Neutrophil (primary cell): ENCODE measurements around the gene FFAR2.

Experiments
- H3K27ac ChIP-seq: fragments of 200-600 bp; sonication (generic); 2 replicates; pipeline ENCODE4 v1.5.1; 2016; ENCODE audit warnings: mild to moderate bottlenecking, moderate library complexity
- H3K27me3 ChIP-seq: fragments of 200-600 bp; sonication (generic); 2 replicates; pipeline ENCODE4 v1.6.0; 2016; ENCODE audit warnings: mild to moderate bottlenecking
- H3K36me3 ChIP-seq: fragments of 200-600 bp; sonication (generic); 2 replicates; pipeline ENCODE4 v1.5.1; 2017
- H3K4me1 ChIP-seq, 2 experiments: fragments of 200-600 bp in 1 of 2; sonication (generic) in 1 of 2; 1 replicate in 1 of 2; 2 replicates in 1 of 2; pipeline versions ENCODE4 v1.5.1 to v1.6.1; 2013 to 2016; ENCODE audit warnings: low read depth in 1 of 2, low read length in 1 of 2, mild to moderate bottlenecking in 1 of 2, moderate library complexity in 1 of 2; ENCODE audit not compliant: control insufficient read depth in 1 of 2, insufficient read depth in 1 of 2
- H3K4me3 ChIP-seq, 2 experiments: fragments of 200-600 bp in 1 of 2; sonication (generic) in 1 of 2; 1 replicate in 1 of 2; 2 replicates in 1 of 2; pipeline ENCODE4 v1.5.1; 2013 to 2016; ENCODE audit warnings: low read depth in 1 of 2, low read length in 1 of 2, mild to moderate bottlenecking in 1 of 2, moderate library complexity in 1 of 2
- H3K9me3 ChIP-seq: fragments of 200-600 bp; sonication (generic); 2 replicates; pipeline ENCODE4 v1.5.1; 2016
- TF ChIP-seq, protein P1 (sequence below): fragments of 200-600 bp; sonication (generic); IDR thresholded peaks from 2 replicates; pipeline ENCODE4 v1.5.1; 2016; ENCODE audit warnings: antibody characterized with exemption

FFAR2 gene

DNA sequence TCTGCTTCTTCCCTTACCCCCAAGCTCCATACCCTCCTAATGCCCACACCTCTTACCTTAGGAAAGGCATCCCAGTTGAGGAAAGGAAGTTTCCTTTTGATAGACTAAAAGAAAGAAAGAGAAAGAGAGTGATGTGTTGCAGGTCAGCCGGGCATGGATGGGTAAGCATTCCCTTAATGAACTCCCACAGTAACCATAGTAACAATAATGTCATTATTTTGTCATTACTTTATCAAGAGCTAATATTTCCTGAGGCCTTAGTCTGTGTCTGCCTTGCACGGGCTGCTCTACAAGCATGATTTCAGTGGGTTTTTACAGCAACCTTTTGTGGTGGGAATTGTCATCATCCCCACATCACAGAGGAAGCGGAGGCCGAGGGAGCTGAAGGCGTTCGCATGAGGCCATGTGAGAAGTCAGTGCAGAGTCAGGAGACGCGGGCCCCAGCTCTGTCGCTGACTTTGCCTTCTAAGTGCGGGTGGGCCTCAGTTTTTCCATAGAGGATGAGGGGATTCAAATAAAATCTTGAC lies 39.7 kb downstream of the FFAR2 start:
- Histone ChIP-seq H3K4me1 (no peaks in the 10 kb centered on the region), H3K27ac (no peak overlapping the region), H3K27me3 (peaks cover 37% of the 10 kb centered on the region), H3K36me3 (no peaks in the 10 kb centered on the region), H3K9me3 (no peaks in the 10 kb centered on the region), H3K4me3 (no peak overlapping the region)
- TF ChIP-seq, protein P1, sequence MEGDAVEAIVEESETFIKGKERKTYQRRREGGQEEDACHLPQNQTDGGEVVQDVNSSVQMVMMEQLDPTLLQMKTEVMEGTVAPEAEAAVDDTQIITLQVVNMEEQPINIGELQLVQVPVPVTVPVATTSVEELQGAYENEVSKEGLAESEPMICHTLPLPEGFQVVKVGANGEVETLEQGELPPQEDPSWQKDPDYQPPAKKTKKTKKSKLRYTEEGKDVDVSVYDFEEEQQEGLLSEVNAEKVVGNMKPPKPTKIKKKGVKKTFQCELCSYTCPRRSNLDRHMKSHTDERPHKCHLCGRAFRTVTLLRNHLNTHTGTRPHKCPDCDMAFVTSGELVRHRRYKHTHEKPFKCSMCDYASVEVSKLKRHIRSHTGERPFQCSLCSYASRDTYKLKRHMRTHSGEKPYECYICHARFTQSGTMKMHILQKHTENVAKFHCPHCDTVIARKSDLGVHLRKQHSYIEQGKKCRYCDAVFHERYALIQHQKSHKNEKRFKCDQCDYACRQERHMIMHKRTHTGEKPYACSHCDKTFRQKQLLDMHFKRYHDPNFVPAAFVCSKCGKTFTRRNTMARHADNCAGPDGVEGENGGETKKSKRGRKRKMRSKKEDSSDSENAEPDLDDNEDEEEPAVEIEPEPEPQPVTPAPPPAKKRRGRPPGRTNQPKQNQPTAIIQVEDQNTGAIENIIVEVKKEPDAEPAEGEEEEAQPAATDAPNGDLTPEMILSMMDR, result no peak

DNA sequence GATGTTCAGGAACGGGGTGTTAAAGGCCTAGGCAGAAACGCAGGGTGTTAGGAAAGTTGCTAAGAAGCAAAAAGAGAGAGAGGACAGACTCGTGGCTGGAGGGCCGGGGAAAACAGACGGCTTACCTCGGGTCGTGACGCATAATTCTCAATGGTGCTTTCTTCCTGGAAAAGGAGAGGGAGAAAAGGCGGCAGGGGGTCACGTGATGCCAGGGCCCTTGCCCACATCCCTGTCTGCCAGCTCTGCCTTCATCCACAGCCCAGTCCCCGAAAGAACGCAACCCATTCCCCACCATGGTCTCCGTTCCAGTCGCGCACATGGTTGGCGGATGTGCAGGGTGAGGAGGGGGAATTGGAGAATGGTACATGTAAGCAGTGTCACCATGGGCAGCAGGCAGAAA lies 40.6 kb downstream of the FFAR2 start:
- H3K4me1 ChIP-seq, result no peaks in the 10 kb centered on the region
- H3K36me3 ChIP-seq, result no peaks in the 10 kb centered on the region
- no peaks in the 10 kb centered on the region for H3K9me3 ChIP-seq
- no peak overlapping the region for H3K4me3 ChIP-seq
- peaks cover 33% of the 10 kb centered on the region for H3K27me3 ChIP-seq
- H3K27ac ChIP-seq, result no peak overlapping the region
- TF ChIP-seq, protein P1, result no peak

DNA sequence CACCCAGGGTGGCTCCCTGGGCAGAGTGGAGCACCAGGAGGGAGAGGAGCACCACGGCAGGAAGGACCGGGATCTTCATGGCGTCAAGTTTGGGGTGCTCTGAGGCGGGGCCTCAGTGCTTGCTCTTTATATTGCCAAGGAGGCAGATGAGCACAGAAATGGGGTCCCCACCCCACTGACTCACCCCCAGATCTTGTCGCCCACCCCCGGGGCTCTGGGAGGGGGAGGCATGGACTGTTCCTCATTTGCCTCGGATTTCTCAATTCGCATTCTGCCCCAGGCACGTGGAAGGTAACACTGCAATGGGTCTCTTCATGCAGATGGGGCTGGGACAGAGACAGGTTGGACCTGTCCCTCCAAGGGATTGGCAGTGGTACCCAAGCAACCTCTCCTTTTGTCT lies 42.3 kb downstream of the FFAR2 start, which contains the start of gene KRTDAP:
KRTDAP (minus strand) TSS at position 101 of the 400 bp plus-strand sequence; CDS start at position 79, 22 bp downstream.
- no peaks in the 10 kb centered on the region for H3K36me3 ChIP-seq
- H3K4me1 ChIP-seq, result peaks cover 0 to 3% of the 10 kb centered on the region in 2 experiments
- no peak within 1 kb of the TSS for H3K4me3 ChIP-seq
- H3K9me3 ChIP-seq, result no peaks in the 10 kb centered on the region
- TF ChIP-seq, protein P1, result no peak
- H3K27ac ChIP-seq, result no peak within 1 kb of the TSS
- H3K27me3 ChIP-seq, result peaks cover 30% of the 10 kb centered on the region

DNA sequence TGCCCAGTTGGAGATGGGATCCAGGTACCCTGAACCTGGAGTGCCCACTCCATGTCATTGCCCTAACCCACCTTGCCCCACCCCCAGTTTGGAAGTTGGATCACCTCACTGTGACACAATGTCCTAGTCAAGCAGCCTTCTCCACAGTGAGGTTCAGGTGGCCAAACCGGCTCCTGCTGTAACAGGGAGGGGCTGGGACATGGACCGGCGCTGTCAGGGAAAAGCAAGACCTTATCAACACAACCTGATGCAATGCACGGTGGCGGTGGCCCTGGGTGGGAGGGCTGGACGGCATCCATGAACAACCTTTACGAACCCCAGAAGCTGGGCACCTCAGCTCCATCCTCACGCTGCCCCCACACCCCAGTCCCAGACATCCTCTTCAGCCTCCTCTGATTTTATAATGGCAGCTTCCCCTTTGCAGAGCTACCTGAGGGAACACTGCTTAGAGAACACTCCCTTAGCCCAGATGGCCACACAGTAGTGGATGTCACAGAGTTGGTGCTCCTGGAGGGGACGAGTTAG lies 43.8 kb downstream of the FFAR2 start:
- TF ChIP-seq, protein P1, result no peak
- Histone ChIP-seq H3K27ac (no peak overlapping the region), H3K4me1 (peaks cover 0 to 5% of the 10 kb centered on the region in 2 experiments), H3K36me3 (no peaks in the 10 kb centered on the region), H3K9me3 (no peaks in the 10 kb centered on the region), H3K27me3 (peaks cover 19% of the 10 kb centered on the region), H3K4me3 (no peak overlapping the region)

DNA sequence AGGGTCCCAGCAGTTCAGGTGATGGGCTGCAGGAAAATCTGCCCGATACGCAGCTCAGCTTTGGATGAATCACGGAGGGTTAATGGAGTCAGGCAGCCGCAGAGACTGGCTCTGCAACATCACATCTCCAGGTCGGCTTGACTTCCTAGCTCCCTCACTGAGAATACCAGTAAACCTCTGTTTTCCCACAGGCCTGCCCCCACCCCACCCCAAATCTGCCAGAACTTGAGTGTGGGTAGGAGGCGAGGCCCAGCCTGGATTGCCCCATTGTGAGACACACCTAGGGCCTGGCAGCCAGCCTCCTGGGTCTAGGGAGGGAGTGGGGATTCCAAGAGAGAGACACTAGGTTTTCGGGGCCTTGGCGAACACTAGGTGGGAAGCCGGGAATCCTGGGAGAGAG lies 45.9 kb downstream of the FFAR2 start:
- Histone ChIP-seq H3K9me3 (no peaks in the 10 kb centered on the region), H3K36me3 (no peaks in the 10 kb centered on the region), H3K27ac (no peak overlapping the region), H3K4me3 (no peak overlapping the region), H3K27me3 (peaks cover 5% of the 10 kb centered on the region), H3K4me1 (peaks cover 0 to 5% of the 10 kb centered on the region in 2 experiments)
- TF ChIP-seq, protein P1, result no peak
